H4 (cell line): ENCODE data around the gene NPR1. TPM values are rescaled to one million over a fixed set of nuclear protein-coding genes. Genes with fewer than 3 reads are reported as not detected.
"Not testable (repeated sequence)": the region's sequence is repeated elsewhere in the genome, so short reads cannot be mapped to it uniquely, and the experiment has no call there.

ENCODE experiments used
- DNase-seq: peaks from one replicate; pipeline ENCODE4 v3.0.0-alpha.2; 2015; ENCODE audit warnings: low spot score
- total RNA-seq: library from RNA; depleted of rRNA; stranded (reverse); fragments of >200 nt; shearing (Covaris generic); gene quantifications from 2 replicates; pipeline ENCODE4 v1.2.3, GENCODE V29; 2014; rRNA removed

The NPR1 gene
- not detected in 2 replicates for total RNA-seq

- no peak for DNase-seq
Observed at GRCh38 chr1:153678519-153679336, at the start of gene NPR1. Gene NPR1 (plus strand): TSS chr1:153678688. CDS start chr1:153679109, 421 bp downstream.

GRCh38 chr1:153629343-153629665 is 49.2 kb upstream of the NPR1 start:
- DNase-seq: no peak

- DNase-seq: no peak
Observed at GRCh38 chr1:153629971-153630370, 48.5 kb upstream of the NPR1 start.

GRCh38 chr1:153630384-153630783 is 48.1 kb upstream of the NPR1 start:
- DNase-seq: no peak

GRCh38 chr1:153631047-153632022 is 47.2 kb upstream of the NPR1 start:
- DNase-seq: no peak

- DNase-seq: no peak
Observed at GRCh38 chr1:153633161-153633753, 45.2 kb upstream of the NPR1 start.

GRCh38 chr1:153633754-153634665 is 44.5 kb upstream of the NPR1 start, which contains the start of gene CHTOP:
Gene CHTOP (plus strand): TSS chr1:153634066. CDS start chr1:153636589, 2,523 bp downstream.
- DNase-seq: peak; percentile 98

- DNase-seq: no peak
Observed at GRCh38 chr1:153635872-153636271, 42.6 kb upstream of the NPR1 start.

- DNase-seq: no peak
Observed at GRCh38 chr1:153636312-153636711, 42.2 kb upstream of the NPR1 start.

- no peak for DNase-seq
Observed at GRCh38 chr1:153638261-153638660, 40.2 kb upstream of the NPR1 start.

- DNase-seq: no peak
Observed at GRCh38 chr1:153639280-153639679, 39.2 kb upstream of the NPR1 start.

- DNase-seq: not testable (repeated sequence)
Observed at GRCh38 chr1:153640213-153640612, 38.3 kb upstream of the NPR1 start.

- no peak for DNase-seq
Observed at GRCh38 chr1:153640861-153641260, 37.6 kb upstream of the NPR1 start.

GRCh38 chr1:153642161-153642560 is 36.3 kb upstream of the NPR1 start:
- no peak for DNase-seq

GRCh38 chr1:153643100-153643499 is 35.4 kb upstream of the NPR1 start:
- DNase-seq: no peak

- no peak for DNase-seq
Observed at GRCh38 chr1:153643816-153644215, 34.7 kb upstream of the NPR1 start.

- DNase-seq: no peak
Observed at GRCh38 chr1:153646672-153647345, 31.7 kb upstream of the NPR1 start.

GRCh38 chr1:153647346-153647714 is 31.2 kb upstream of the NPR1 start:
- DNase-seq: no peak

- DNase-seq: no peak
Observed at GRCh38 chr1:153648000-153648643, 30.4 kb upstream of the NPR1 start.
